Measurements from ENCODE around the gene TTLL10. TPM values are rescaled to one million over a fixed set of nuclear protein-coding genes. Genes with fewer than 3 reads are reported as not detected.

The TTLL10 gene
- total and polyA plus RNA-seq, 4 donors: not detected

DNA sequence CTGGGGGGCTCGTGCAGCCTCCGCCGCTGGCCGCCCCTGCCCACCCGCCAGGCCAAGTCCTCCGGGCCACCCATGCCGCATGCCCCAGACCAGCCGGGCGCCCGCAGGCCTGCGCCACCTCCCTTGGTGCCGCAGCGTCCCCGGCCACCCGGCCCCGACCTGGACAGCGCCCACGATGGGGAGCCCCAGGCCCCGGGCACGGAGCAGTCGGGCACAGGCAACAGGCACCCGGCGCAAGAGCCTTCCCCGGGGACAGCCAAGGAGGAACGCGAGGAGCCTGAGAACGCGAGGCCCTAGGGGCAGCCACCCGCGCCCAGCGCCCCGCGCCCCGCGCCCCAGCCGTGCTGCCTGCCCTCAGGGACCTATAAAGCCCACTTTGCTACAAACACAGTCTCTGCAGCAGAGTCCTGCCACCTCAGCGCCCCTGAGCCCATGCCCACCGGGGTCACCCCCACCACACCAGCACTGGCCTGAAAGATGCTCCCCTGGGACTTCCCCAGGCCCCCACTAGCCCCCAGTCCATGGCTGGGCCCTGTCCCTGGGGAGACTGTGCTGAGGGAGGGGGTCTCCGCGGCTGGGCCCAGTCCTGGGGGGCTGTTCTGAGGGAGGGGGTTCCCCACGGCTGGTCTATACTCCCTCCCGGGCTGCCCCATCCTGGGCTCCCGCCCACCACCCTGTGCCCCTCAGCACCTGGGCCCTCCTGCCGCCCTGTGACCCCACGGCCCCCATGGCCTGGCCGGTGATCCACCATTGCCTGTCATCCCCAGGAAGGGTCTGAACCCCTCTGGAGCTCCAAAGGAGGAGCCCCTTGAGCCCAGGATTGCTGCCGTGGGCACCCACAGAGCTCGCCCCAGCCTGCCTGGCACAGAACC is 24.1 kb downstream of the TTLL10 start:
- Histone ChIP-seq H3K9me3 (ENCODE audit: control insufficient read depth in 4 of 4, low read length in 3 of 4) (no peaks in the 10 kb centered on the region), H3K9ac (ENCODE audit: low read depth in 1 of 2, low read length in 2 of 2) (no peak overlapping the region), H3K4me3 (ENCODE audit: low read depth in 1 of 3, low read length in 3 of 3) (no peak overlapping the region), H3K27ac (ENCODE audit: low read depth in 1 of 2, low read length in 2 of 2) (no peak overlapping the region), H3K36me3 (ENCODE audit: control insufficient read depth in 4 of 4, insufficient read depth in 3 of 4, low read depth in 1 of 4, low read length in 3 of 4) (no peaks in the 10 kb centered on the region), H3K27me3 (ENCODE audit: control insufficient read depth in 4 of 4, insufficient read depth in 4 of 4, low read length in 3 of 4) (no peaks in the 10 kb centered on the region), H3K4me1 (ENCODE audit: control insufficient read depth in 4 of 4, insufficient read depth in 4 of 4, low read length in 3 of 4) (peaks cover 0 to 9% (median 0%) of the 10 kb centered on the region in 4 donors)
- no peak for DNase-seq (ENCODE audit: low spot score)
- WGBS: 95% methylated on average over 48 of the region's 48 CpGs
- no peak for TF ChIP-seq NR2F2 (IDR thresholded peaks at IDR 0.05)
- no peak for TF ChIP-seq MAX (IDR thresholded peaks at IDR 0.05)
- no peak for TF ChIP-seq FOXA2 (IDR thresholded peaks at IDR 0.05)
- TF ChIP-seq, protein P1, sequence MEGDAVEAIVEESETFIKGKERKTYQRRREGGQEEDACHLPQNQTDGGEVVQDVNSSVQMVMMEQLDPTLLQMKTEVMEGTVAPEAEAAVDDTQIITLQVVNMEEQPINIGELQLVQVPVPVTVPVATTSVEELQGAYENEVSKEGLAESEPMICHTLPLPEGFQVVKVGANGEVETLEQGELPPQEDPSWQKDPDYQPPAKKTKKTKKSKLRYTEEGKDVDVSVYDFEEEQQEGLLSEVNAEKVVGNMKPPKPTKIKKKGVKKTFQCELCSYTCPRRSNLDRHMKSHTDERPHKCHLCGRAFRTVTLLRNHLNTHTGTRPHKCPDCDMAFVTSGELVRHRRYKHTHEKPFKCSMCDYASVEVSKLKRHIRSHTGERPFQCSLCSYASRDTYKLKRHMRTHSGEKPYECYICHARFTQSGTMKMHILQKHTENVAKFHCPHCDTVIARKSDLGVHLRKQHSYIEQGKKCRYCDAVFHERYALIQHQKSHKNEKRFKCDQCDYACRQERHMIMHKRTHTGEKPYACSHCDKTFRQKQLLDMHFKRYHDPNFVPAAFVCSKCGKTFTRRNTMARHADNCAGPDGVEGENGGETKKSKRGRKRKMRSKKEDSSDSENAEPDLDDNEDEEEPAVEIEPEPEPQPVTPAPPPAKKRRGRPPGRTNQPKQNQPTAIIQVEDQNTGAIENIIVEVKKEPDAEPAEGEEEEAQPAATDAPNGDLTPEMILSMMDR (IDR thresholded peaks at IDR 0.05; ENCODE audit: low read depth, low read length, missing input control): no peak
- no peak for TF ChIP-seq FOXA1 (IDR thresholded peaks at IDR 0.05)
- no peak for TF ChIP-seq YY1 (IDR thresholded peaks at IDR 0.05)
- TF ChIP-seq ZBTB33 (IDR thresholded peaks at IDR 0.05): no peak
- TF ChIP-seq, protein P2, sequence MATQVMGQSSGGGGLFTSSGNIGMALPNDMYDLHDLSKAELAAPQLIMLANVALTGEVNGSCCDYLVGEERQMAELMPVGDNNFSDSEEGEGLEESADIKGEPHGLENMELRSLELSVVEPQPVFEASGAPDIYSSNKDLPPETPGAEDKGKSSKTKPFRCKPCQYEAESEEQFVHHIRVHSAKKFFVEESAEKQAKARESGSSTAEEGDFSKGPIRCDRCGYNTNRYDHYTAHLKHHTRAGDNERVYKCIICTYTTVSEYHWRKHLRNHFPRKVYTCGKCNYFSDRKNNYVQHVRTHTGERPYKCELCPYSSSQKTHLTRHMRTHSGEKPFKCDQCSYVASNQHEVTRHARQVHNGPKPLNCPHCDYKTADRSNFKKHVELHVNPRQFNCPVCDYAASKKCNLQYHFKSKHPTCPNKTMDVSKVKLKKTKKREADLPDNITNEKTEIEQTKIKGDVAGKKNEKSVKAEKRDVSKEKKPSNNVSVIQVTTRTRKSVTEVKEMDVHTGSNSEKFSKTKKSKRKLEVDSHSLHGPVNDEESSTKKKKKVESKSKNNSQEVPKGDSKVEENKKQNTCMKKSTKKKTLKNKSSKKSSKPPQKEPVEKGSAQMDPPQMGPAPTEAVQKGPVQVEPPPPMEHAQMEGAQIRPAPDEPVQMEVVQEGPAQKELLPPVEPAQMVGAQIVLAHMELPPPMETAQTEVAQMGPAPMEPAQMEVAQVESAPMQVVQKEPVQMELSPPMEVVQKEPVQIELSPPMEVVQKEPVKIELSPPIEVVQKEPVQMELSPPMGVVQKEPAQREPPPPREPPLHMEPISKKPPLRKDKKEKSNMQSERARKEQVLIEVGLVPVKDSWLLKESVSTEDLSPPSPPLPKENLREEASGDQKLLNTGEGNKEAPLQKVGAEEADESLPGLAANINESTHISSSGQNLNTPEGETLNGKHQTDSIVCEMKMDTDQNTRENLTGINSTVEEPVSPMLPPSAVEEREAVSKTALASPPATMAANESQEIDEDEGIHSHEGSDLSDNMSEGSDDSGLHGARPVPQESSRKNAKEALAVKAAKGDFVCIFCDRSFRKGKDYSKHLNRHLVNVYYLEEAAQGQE (IDR thresholded peaks at IDR 0.05): no peak
- TF ChIP-seq, protein P3, sequence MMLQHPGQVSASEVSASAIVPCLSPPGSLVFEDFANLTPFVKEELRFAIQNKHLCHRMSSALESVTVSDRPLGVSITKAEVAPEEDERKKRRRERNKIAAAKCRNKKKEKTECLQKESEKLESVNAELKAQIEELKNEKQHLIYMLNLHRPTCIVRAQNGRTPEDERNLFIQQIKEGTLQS (IDR thresholded peaks at IDR 0.05): no peak
- no peak for TF ChIP-seq SP1 (IDR thresholded peaks at IDR 0.05)
- no peak for TF ChIP-seq JUND (IDR thresholded peaks at IDR 0.05)
- no peak for TF ChIP-seq HNF4A (conservative IDR thresholded peaks at IDR 0.05)
- no peak for TF ChIP-seq RXRA (IDR thresholded peaks at IDR 0.05)
- no peak for TF ChIP-seq EGR1 (IDR thresholded peaks at IDR 0.05; ENCODE audit: low read depth in 2 of 2)
- no peak for TF ChIP-seq HNF4G (IDR thresholded peaks at IDR 0.05)
- no peak for TF ChIP-seq TAF1 (conservative IDR thresholded peaks at IDR 0.05)
- TF ChIP-seq GABPA (IDR thresholded peaks at IDR 0.05 in 1 of 2, conservative IDR thresholded peaks at IDR 0.05 in 1 of 2): no peak
- no peak for TF ChIP-seq RAD21 (IDR thresholded peaks at IDR 0.05)

All from liver (tissue), 9 donors.